HG02588 (cell line): Measurements from ENCODE around the gene SMC4.

Source experiments
- ATAC-seq: cut with Tn5 transposase; IDR thresholded peaks from one replicate; pipeline ENCODE4 v1.9.1; 2021; ENCODE audit warnings: mild to moderate bottlenecking, moderate library complexity; ENCODE audit not compliant: unreplicated experiment

Gene SMC4

GRCh38 chr3:160393346-160394008 lies 6.0 kb upstream of the SMC4 start:
- no peak for ATAC-seq

GRCh38 chr3:160394009-160394392 lies 5.4 kb upstream of the SMC4 start:
- ATAC-seq: no peak

GRCh38 chr3:160395297-160395696 lies 4.2 kb upstream of the SMC4 start:
- ATAC-seq: no peak

- peak; percentile 7 for ATAC-seq
These were observed 678 bp upstream of the SMC4 start for GRCh38 chr3:160398820-160399124.

GRCh38 chr3:160400030-160400701 lies 716 bp downstream of the SMC4 start:
- ATAC-seq: peak; percentile 17

- peak; percentile 22 for ATAC-seq
These were observed 1.3 kb downstream of the SMC4 start for GRCh38 chr3:160400702-160401150.

- ATAC-seq: no peak
These were observed 2.0 kb downstream of the SMC4 start for GRCh38 chr3:160401291-160402095.

- no peak for ATAC-seq
These were observed 3.0 kb downstream of the SMC4 start for GRCh38 chr3:160402221-160403027.

- no peak for ATAC-seq
These were observed 3.6 kb downstream of the SMC4 start for GRCh38 chr3:160403028-160403545.

- ATAC-seq: no peak
These were observed 4.5 kb downstream of the SMC4 start for GRCh38 chr3:160403796-160404470.

GRCh38 chr3:160409812-160410610 lies 10.6 kb downstream of the SMC4 start:
- no peak for ATAC-seq

- ATAC-seq: no peak
These were observed 13.0 kb downstream of the SMC4 start for GRCh38 chr3:160412477-160412876.

GRCh38 chr3:160413613-160414248 lies 14.3 kb downstream of the SMC4 start:
- ATAC-seq: peak; percentile 74

- ATAC-seq: no peak
These were observed 17.9 kb downstream of the SMC4 start for GRCh38 chr3:160417311-160417710.

GRCh38 chr3:160427832-160428424 lies 28.5 kb downstream of the SMC4 start:
- ATAC-seq: no peak

GRCh38 chr3:160434071-160434470 lies 34.6 kb downstream of the SMC4 start:
- ATAC-seq: no peak

GRCh38 chr3:160435095-160435494 lies 35.6 kb downstream of the SMC4 start:
- no peak for ATAC-seq

- ATAC-seq: no peak
These were observed 36.3 kb downstream of the SMC4 start for GRCh38 chr3:160435747-160436146.

GRCh38 chr3:160437083-160437455 lies 37.6 kb downstream of the SMC4 start:
- no peak for ATAC-seq
